Measurements from ENCODE around the gene CD48.

The CD48 gene

GRCh38 chr1:160629286-160630210 lies 82.1 kb downstream of the CD48 start:
- peak; percentile 65 to 69 for DNase-seq

GRCh38 chr1:160628799-160629263 lies 82.8 kb downstream of the CD48 start:
- DNase-seq = no peak

Data from stimulated activated CD4-positive, alpha-beta T cell treated with anti-CD3 and anti-CD28 coated beads, Interleukin-2, amount 100 ng/mL, for 24 hours (primary cell).